ENCODE measurements around the gene ZFYVE27. TPM values are rescaled to one million over a fixed set of nuclear protein-coding genes. Genes with fewer than 3 reads are reported as not detected.

Gene ZFYVE27
- total and polyA plus RNA-seq, 10 of the 15 experiments (the other 5 are each of a cell fraction or from before 2014, with no cell fraction given), result 1.1 to 28.9 (median 21.4) TPM

DNA sequence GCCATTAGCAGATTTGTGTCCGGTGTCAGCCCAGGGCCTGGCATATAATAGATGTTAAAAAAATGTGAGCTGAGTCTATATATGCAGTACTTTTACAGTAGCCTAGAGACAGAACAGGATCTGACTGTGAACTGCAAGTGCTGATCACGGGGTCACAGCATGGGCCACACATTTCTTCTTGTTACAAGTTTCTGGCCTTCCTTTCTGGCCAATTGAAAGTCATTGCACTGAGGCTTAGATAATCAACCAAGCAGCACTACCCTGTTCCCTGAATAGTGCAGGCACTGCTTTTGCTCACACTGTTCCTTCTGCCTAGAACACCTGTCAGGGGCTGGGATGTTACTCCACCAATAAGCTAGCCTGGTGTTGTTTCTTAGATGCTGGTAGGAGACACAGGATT, 28.8 kb upstream of the ZFYVE27 start:
- H2AFZ ChIP-seq (ENCODE audit: control insufficient read depth, low read depth, low read length), result no peak overlapping the region
- no peak for TF ChIP-seq SMAD1 (IDR thresholded peaks at IDR 0.05; ENCODE audit: low read depth, partially characterized antibody)
- no peak for TF ChIP-seq MEF2B (IDR thresholded peaks at IDR 0.05; ENCODE audit: partially characterized antibody, poor library complexity, severe bottlenecking)
- no peak overlapping the region for H3K9ac ChIP-seq (ENCODE audit: control insufficient read depth, insufficient read depth, low read length)
- H4K20me1 ChIP-seq (ENCODE audit: control insufficient read depth, insufficient read depth), result no peaks in the 10 kb centered on the region
- in situ Hi-C loops (cut with MboI) (no loop called here), intact Hi-C loops (cut with micrococcal nuclease; ENCODE audit: unreplicated experiment) (loop anchor here (5.0 to 10.0 kb wide), 2 partner anchors 159 to 337 kb away; no protein-coding TSS in a partner anchor)
- H3K27me3 ChIP-seq (replicated peaks in 1 of 2; ENCODE audit: control insufficient read depth in 2 of 2, insufficient read depth in 2 of 2, low read length in 1 of 2), result no peaks in the 10 kb centered on the region; a peak in 1 of 4 replicates
- H3K4me2 ChIP-seq (ENCODE audit: control insufficient read depth, insufficient read depth), result no peak overlapping the region
- ATAC-seq, result no peak
- H3K79me2 ChIP-seq (ENCODE audit: control insufficient read depth, insufficient read depth, low read length), result no peaks in the 10 kb centered on the region
- no peak overlapping the region for H3K27ac ChIP-seq (ENCODE audit: control insufficient read depth, insufficient read depth)
- no peak for FAIRE-seq
- WGBS (ENCODE audit: insufficient coverage, insufficient replicate concordance, low lambda C conversion rate, missing lambda C conversion rate), result 22% methylated on average over 2 of the region's 2 CpGs
- POLR2A ChIA-PET, result no interaction called here
- SMC1A ChIA-PET (ENCODE audit: uncharacterized antibody, unreplicated experiment), result interaction anchor here (1.0 to 2.9 kb wide), 3 partner anchors 17 to 27 kb away, joined by 4 to 24 read pairs (median 11); partner anchors contain the start of genes AVPI1 and ZFYVE27
- H3K4me3 ChIP-seq, result no peak overlapping the region
- no peaks in the 10 kb centered on the region for H3K36me3 ChIP-seq (ENCODE audit: control insufficient read depth in 2 of 2, insufficient read depth in 2 of 2, low read length in 1 of 2)
- H3K9me3 ChIP-seq (replicated peaks; ENCODE audit: control insufficient read depth, insufficient read depth, low read length), result no peaks in the 10 kb centered on the region
- DNase-seq (ENCODE audit: low read depth, low spot score), result no peak
- no peaks in the 10 kb centered on the region for H3K4me1 ChIP-seq (ENCODE audit: control insufficient read depth, insufficient read depth, low read length)
- RAD21 ChIA-PET (ENCODE audit: unreplicated experiment), result interaction anchor here (2.7 kb wide), 1 partner anchor 21 kb away, joined by 16 read pairs; the partner anchor contains the start of gene AVPI1
- no TSS peak for BruUV-seq (replicated peaks)
- CTCF ChIA-PET, result interaction anchor here (1.0 to 14.9 kb wide), 6 partner anchors 18 to 164 kb away, joined by 3 to 416 read pairs (median 6); partner anchors contain the start of gene ZFYVE27

DNA sequence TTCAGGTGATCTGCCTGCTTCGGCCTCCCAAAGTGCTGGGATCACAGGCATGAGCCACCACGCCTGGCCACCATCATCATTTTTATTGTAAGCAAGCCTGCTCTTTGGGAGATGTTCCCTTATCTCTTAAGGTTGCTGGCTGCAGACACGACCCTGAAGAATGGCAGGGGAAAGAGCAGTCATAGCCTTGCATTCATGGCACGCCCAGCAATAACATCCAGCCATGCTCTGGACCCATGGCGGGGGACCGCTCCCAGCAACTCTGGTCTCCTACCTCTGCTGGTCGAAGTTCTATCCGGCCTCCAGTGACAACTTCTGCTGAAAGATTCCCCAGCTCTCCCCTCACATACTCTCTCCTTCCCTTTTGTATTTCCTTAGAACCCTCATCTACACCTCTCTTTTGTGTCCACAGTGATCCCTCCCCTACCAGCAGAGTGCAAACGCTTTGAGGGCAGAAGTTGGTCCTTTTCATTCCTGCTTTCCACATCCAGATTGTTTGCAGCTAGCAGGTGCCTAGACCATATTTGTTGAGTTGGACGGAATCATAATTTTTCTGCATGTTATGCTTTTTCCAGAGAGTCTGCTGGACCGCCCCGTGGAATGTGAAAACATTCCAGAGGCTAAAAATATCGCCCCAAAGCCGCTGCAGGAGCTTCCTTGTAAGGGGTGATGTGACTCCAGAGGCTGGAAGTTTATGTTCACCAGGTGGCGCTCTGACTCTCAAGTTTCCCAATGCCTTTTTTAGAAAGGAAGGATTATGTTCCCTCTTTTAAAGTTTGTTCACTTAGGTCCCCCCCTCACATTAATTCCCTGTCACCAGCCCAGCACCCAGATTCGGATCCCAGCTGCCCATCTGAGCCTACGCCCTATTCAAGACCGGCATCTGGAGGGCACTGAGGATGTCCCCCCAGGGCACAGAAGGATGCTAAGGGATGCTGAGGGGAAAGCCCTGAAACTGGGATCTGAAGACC, 27.7 kb upstream of the ZFYVE27 start:
- H3K9me3 ChIP-seq (replicated peaks; ENCODE audit: control insufficient read depth, insufficient read depth, low read length), result no peaks in the 10 kb centered on the region
- H3K4me2 ChIP-seq (ENCODE audit: control insufficient read depth, insufficient read depth), result no peak overlapping the region
- FAIRE-seq, result no peak
- no peaks in the 10 kb centered on the region for H3K36me3 ChIP-seq (ENCODE audit: control insufficient read depth in 2 of 2, insufficient read depth in 2 of 2, low read length in 1 of 2)
- no peak overlapping the region for H2AFZ ChIP-seq (ENCODE audit: control insufficient read depth, low read depth, low read length)
- no peak overlapping the region for H3K9ac ChIP-seq (ENCODE audit: control insufficient read depth, insufficient read depth, low read length)
- TF ChIP-seq, protein P1, sequence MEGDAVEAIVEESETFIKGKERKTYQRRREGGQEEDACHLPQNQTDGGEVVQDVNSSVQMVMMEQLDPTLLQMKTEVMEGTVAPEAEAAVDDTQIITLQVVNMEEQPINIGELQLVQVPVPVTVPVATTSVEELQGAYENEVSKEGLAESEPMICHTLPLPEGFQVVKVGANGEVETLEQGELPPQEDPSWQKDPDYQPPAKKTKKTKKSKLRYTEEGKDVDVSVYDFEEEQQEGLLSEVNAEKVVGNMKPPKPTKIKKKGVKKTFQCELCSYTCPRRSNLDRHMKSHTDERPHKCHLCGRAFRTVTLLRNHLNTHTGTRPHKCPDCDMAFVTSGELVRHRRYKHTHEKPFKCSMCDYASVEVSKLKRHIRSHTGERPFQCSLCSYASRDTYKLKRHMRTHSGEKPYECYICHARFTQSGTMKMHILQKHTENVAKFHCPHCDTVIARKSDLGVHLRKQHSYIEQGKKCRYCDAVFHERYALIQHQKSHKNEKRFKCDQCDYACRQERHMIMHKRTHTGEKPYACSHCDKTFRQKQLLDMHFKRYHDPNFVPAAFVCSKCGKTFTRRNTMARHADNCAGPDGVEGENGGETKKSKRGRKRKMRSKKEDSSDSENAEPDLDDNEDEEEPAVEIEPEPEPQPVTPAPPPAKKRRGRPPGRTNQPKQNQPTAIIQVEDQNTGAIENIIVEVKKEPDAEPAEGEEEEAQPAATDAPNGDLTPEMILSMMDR (IDR thresholded peaks at IDR 0.05 in 2 of 3, conservative IDR thresholded peaks at IDR 0.05 in 1 of 3; ENCODE audit: control insufficient read depth in 2 of 3, extremely low read depth in 1 of 3, insufficient read depth in 1 of 3, low read depth in 3 of 3, low read length in 3 of 3), result peak; percentile 52 to 65 (median 60)
- TF ChIP-seq EZH2 (IDR thresholded peaks at IDR 0.05; ENCODE audit: borderline replicate concordance, control insufficient read depth, low read depth, low read length), result no peak
- peak; percentile 53 for TF ChIP-seq RAD21 (IDR thresholded peaks at IDR 0.05; ENCODE audit: insufficient read depth, low read depth, low read length)
- TF ChIP-seq SMC3 (IDR thresholded peaks at IDR 0.05; ENCODE audit: borderline replicate concordance, low read length), result peak; percentile 83; the same call in 1 of the 2 replicates
- BruUV-seq (replicated peaks), result no TSS peak
- no peak overlapping the region for H3K4me3 ChIP-seq
- ChIA-PET RAD21 (ENCODE audit: unreplicated experiment) (interaction anchor here (0.7 to 2.7 kb wide), 7 partner anchors 8 to 637 kb away, joined by 3 to 16 read pairs (median 4); partner anchors contain the start of gene AVPI1), POLR2A (interaction anchor here (1.0 kb wide), 1 partner anchor 23 kb away, joined by 3 read pairs; the partner anchor contains the start of gene AVPI1), SMC1A (ENCODE audit: uncharacterized antibody, unreplicated experiment) (interaction anchor here (0.7 to 2.9 kb wide), 7 partner anchors 8 to 26 kb away, joined by 3 to 24 read pairs (median 6); partner anchors contain the start of genes AVPI1 and ZFYVE27), CTCF (interaction anchor here (0.6 to 14.9 kb wide), 18 partner anchors 8 to 459 kb away, joined by 3 to 416 read pairs (median 4); partner anchors contain the start of genes AVPI1, C10orf62 and ZFYVE27)
- no peaks in the 10 kb centered on the region for H3K27me3 ChIP-seq (replicated peaks in 1 of 2; ENCODE audit: control insufficient read depth in 2 of 2, insufficient read depth in 2 of 2, low read length in 1 of 2)
- H4K20me1 ChIP-seq (ENCODE audit: control insufficient read depth, insufficient read depth), result no peaks in the 10 kb centered on the region
- no peak for DNase-seq (ENCODE audit: low read depth, low spot score)
- H3K79me2 ChIP-seq (ENCODE audit: control insufficient read depth, insufficient read depth, low read length), result no peaks in the 10 kb centered on the region
- in situ Hi-C loops (cut with MboI), result no loop called here
- ATAC-seq, result no peak; the same call in 2 of the 3 replicates
- H3K4me1 ChIP-seq (ENCODE audit: control insufficient read depth, insufficient read depth, low read length), result peaks cover 3% of the 10 kb centered on the region; the same call in 1 of the 2 replicates
- H3K27ac ChIP-seq (ENCODE audit: control insufficient read depth, insufficient read depth), result no peak overlapping the region
- WGBS (ENCODE audit: insufficient coverage, insufficient replicate concordance, low lambda C conversion rate, missing lambda C conversion rate), result 24% methylated on average over 18 of the region's 18 CpGs
- intact Hi-C loops (cut with micrococcal nuclease; ENCODE audit: unreplicated experiment), result loop anchor here (1.0 to 10.0 kb wide), 3 partner anchors 22 to 336 kb away; no protein-coding TSS in a partner anchor
